ENCODE data around the gene NFE2L1. TPM values are rescaled to one million over a fixed set of nuclear protein-coding genes. Genes with fewer than 3 reads are reported as not detected.
"Not testable (repeated sequence)": the region's sequence is repeated elsewhere in the genome, so short reads cannot be mapped to it uniquely, and the experiment has no call there.

The NFE2L1 gene
- polyA plus RNA-seq, 1 of the 3 experiments (the other 2 are of a cell fraction): 159 TPM

- peaks cover 56% of the 10 kb centered on the region for H3K79me2 ChIP-seq (ENCODE audit: insufficient read depth)
- no peak for DNase-seq
- H3K4me2 ChIP-seq: no peak overlapping the region
- no peaks in the 10 kb centered on the region for H3K27me3 ChIP-seq (ENCODE audit: insufficient read depth)
- POLR2A ChIA-PET: interaction anchor here (1.5 kb wide), 1 partner anchor 11 kb away, joined by 4 read pairs; no protein-coding TSS in a partner anchor
- peaks cover 62% of the 10 kb centered on the region for H3F3A ChIP-seq (replicated peaks; ENCODE audit: insufficient read depth)
- CTCF ChIA-PET: interaction anchor here (0.8 to 44.3 kb wide), 8 partner anchors 12 to 68 kb away, joined by 4 to 1200 read pairs (median 14); partner anchors contain the start of gene COPZ2
- no peak overlapping the region for H3K4me3 ChIP-seq (ENCODE audit: low read depth in 2 of 2, low read length in 1 of 2)
- H3K9ac ChIP-seq: no peak overlapping the region
- no peaks in the 10 kb centered on the region; a peak in 2 of 4 replicates for H3K4me1 ChIP-seq (ENCODE audit: control insufficient read depth in 1 of 2, insufficient read depth in 2 of 2, low read depth in 1 of 2, low read length in 1 of 2)
- TF ChIP-seq RXRA (IDR thresholded peaks at IDR 0.05; ENCODE audit: borderline replicate concordance, low read depth) (no peak), RFX5 (IDR thresholded peaks at IDR 0.05; ENCODE audit: low read length) (no peak), POLR2AphosphoS5 (IDR thresholded peaks at IDR 0.05; ENCODE audit: low read depth, low read length) (no peak), EP300 (IDR thresholded peaks at IDR 0.05; ENCODE audit: borderline replicate concordance in 1 of 2, low read depth in 1 of 2, low read length in 1 of 2) (no peak), TEAD4 (IDR thresholded peaks at IDR 0.05; ENCODE audit: borderline replicate concordance, insufficient read depth) (no peak), USF2 (IDR thresholded peaks at IDR 0.05; ENCODE audit: borderline replicate concordance, low read depth, low read length) (no peak), MXI1 (IDR thresholded peaks at IDR 0.05; ENCODE audit: low read depth, low read length) (no peak), JUND (IDR thresholded peaks at IDR 0.05) (no peak), CTCF (IDR thresholded peaks at IDR 0.05) (no peak), TAF1 (IDR thresholded peaks at IDR 0.05; ENCODE audit: borderline replicate concordance, low read depth, low read length) (no peak), USF1 (IDR thresholded peaks at IDR 0.05; ENCODE audit: borderline replicate concordance, low read depth) (no peak), NFIC (IDR thresholded peaks at IDR 0.05; ENCODE audit: borderline replicate concordance) (no peak), EZH2phosphoT487 (IDR thresholded peaks at IDR 0.05; ENCODE audit: borderline replicate concordance, low read depth) (no peak), CHD2 (IDR thresholded peaks at IDR 0.05; ENCODE audit: low read length, partially characterized antibody) (no peak), SMC3 (IDR thresholded peaks at IDR 0.05; ENCODE audit: low read depth, low read length) (no peak)
- no peaks in the 10 kb centered on the region for H3K9me2 ChIP-seq
- H2AFZ ChIP-seq (ENCODE audit: low read depth): no peak overlapping the region
- H3K27ac ChIP-seq (ENCODE audit: low read depth in 2 of 2, low read length in 1 of 2): no peak overlapping the region
- H4K20me1 ChIP-seq (ENCODE audit: insufficient read depth): peaks cover 5% of the 10 kb centered on the region; the same call in 1 of the 2 replicates
- no peaks in the 10 kb centered on the region for H3K9me3 ChIP-seq
- peaks cover 76 to 89% of the 10 kb centered on the region in 2 experiments for H3K36me3 ChIP-seq (replicated peaks in 1 of 2; ENCODE audit: control insufficient read depth in 1 of 2, insufficient read depth in 2 of 2, low read length in 1 of 2)
- 96% methylated on average over 3 of the region's 3 CpGs for WGBS (ENCODE audit: low lambda C conversion rate)
Observed at GRCh38 chr17:48067245-48067644, 19.1 kb downstream of the NFE2L1 start.

GRCh38 chr17:48067808-48068207, 19.6 kb downstream of the NFE2L1 start:
- Histone ChIP-seq H3K27ac (ENCODE audit: low read depth in 2 of 2, low read length in 1 of 2) (peak overlapping the region in 1 of 2 experiments; percentile 6; a peak in 1 of 4 replicates), H3F3A (replicated peaks; ENCODE audit: insufficient read depth) (peaks cover 62% of the 10 kb centered on the region), H3K36me3 (replicated peaks in 1 of 2; ENCODE audit: control insufficient read depth in 1 of 2, insufficient read depth in 2 of 2, low read length in 1 of 2) (peaks cover 72 to 89% of the 10 kb centered on the region in 2 experiments), H3K79me2 (ENCODE audit: insufficient read depth) (peaks cover 56% of the 10 kb centered on the region)
- not testable (repeated sequence) for H3K4me1 ChIP-seq (ENCODE audit: control insufficient read depth in 1 of 2, insufficient read depth in 2 of 2, low read depth in 1 of 2, low read length in 1 of 2); H3K4me3 ChIP-seq (ENCODE audit: low read depth in 2 of 2, low read length in 1 of 2); H3K9me2 ChIP-seq; H3K9ac ChIP-seq; H3K27me3 ChIP-seq (ENCODE audit: insufficient read depth); H3K9me3 ChIP-seq; H3K4me2 ChIP-seq; DNase-seq; H2AFZ ChIP-seq (ENCODE audit: low read depth); H4K20me1 ChIP-seq (ENCODE audit: insufficient read depth)
- CTCF ChIA-PET: interaction anchor here (1.0 to 44.3 kb wide), 12 partner anchors 12 to 77 kb away, joined by 3 to 1200 read pairs (median 8); partner anchors contain the start of genes CBX1, COPZ2 and NFE2L1
- WGBS (ENCODE audit: low lambda C conversion rate): 90% methylated on average over 2 of the region's 2 CpGs
- POLR2A ChIA-PET: interaction anchor here (1.2 to 1.5 kb wide), 3 partner anchors 8 to 20 kb away, joined by 4 to 9 read pairs (median 7); partner anchors contain the start of gene NFE2L1

All from SK-N-SH (cell line).